T-cell (primary cell): ENCODE measurements around the gene NYAP2. TPM values are rescaled to one million over a fixed set of nuclear protein-coding genes. Genes with fewer than 3 reads are reported as not detected.

ENCODE experiments used
- ATAC-seq, 4 experiments: fragments of 200-7000 bp in 3 of 4; fragments of 150-1000 bp in 1 of 4; cut with Tn5 transposase; replicated peaks in 1 of 4; 1 replicate in 3 of 4; 2 replicates in 1 of 4; pipeline ENCODE4 v1.10.0; 2021; ENCODE audit warnings: moderate library complexity in 3 of 4, mild to moderate bottlenecking in 2 of 4, moderate number of reproducible peaks in 1 of 4
- CTCF ChIA-PET, 2 donors: fragments of 300-600 bp; sonication (Branson Sonifier 250); formaldehyde crosslinking; loops; one replicate each; lab custom pipeline; 2022; ENCODE audit warnings: antibody characterized with exemption in 2 of 2; lab: Charles Lee
- POLR2A ChIA-PET, 2 donors: fragments of 300-600 bp; sonication (Branson Sonifier 250); formaldehyde crosslinking; loops; one replicate each; lab custom pipeline; 2022; ENCODE audit warnings: antibody characterized with exemption in 2 of 2; lab: Charles Lee
- DNase-seq, 35 experiments: peaks; one replicate each; pipeline versions ENCODE4 v3.0.0 to v3.0.0-alpha.2; 2013 to 2023
- H3K27ac ChIP-seq: one replicate; pipeline ENCODE4 v1.5.1; 2013; ENCODE audit warnings: low read length
- H3K27me3 ChIP-seq, 2 experiments: replicated peaks in 1 of 2; 1 replicate in 1 of 2; 2 replicates in 1 of 2; pipeline versions ENCODE4 v1.6.1 to v1.7.0; 2013; ENCODE audit warnings: low read length in 1 of 2, mixed read lengths in 1 of 2; ENCODE audit not compliant: control insufficient read depth in 2 of 2, insufficient read depth in 2 of 2; ENCODE audit errors: extremely low read depth in 1 of 2
- H3K36me3 ChIP-seq, 2 donors: 1 replicate in 1 of 2; 2 replicates in 1 of 2; pipeline versions ENCODE4 v1.6.1 to v1.7.0; 2013; ENCODE audit warnings: low read length in 1 of 2; ENCODE audit not compliant: control insufficient read depth in 2 of 2, insufficient read depth in 1 of 2; ENCODE audit errors: extremely low read depth in 1 of 2
- H3K4me1 ChIP-seq, 2 experiments: 1 replicate in 1 of 2; 2 replicates in 1 of 2; pipeline versions ENCODE4 v1.6.1 to v1.7.0; 2013; ENCODE audit warnings: low read length in 2 of 2, mixed read lengths in 1 of 2; ENCODE audit not compliant: insufficient read depth in 2 of 2, control insufficient read depth in 1 of 2; ENCODE audit errors: extremely low read depth in 1 of 2
- H3K4me3 ChIP-seq, 2 donors: 1 replicate in 1 of 2; 2 replicates in 1 of 2; pipeline versions ENCODE4 v1.5.1 to v1.7.0; 2013; ENCODE audit warnings: mild to moderate bottlenecking in 2 of 2, low read length in 1 of 2, moderate library complexity in 1 of 2; ENCODE audit not compliant: control insufficient read depth in 1 of 2; ENCODE audit errors: extremely low read depth in 1 of 2
- H3K9me3 ChIP-seq: 2 replicates; pipeline ENCODE4 v1.7.0; 2013
- H3K27ac Mint-ChIP-seq, 2 donors: one replicate each; pipeline ENCODE4 v1.8.0; 2020 to 2021; ENCODE audit warnings: mild to moderate bottlenecking in 2 of 2, mixed read lengths in 2 of 2
- H3K27me3 Mint-ChIP-seq, 2 donors: one replicate each; pipeline ENCODE4 v1.8.0; 2021 to 2022; ENCODE audit warnings: mixed read lengths in 2 of 2
- H3K36me3 Mint-ChIP-seq: one replicate; pipeline ENCODE4 v1.8.0; 2021; ENCODE audit warnings: mixed read lengths
- H3K4me1 Mint-ChIP-seq, 3 donors: one replicate each; pipeline ENCODE4 v1.8.0; 2020 to 2022; ENCODE audit warnings: mixed read lengths in 3 of 3, mild to moderate bottlenecking in 1 of 3
- H3K4me3 Mint-ChIP-seq, 3 donors: one replicate each; pipeline ENCODE4 v1.8.0; 2020 to 2022; ENCODE audit warnings: mild to moderate bottlenecking in 3 of 3, mixed read lengths in 3 of 3, moderate library complexity in 3 of 3
- H3K9me3 Mint-ChIP-seq, 3 donors: one replicate each; pipeline ENCODE4 v1.8.0; 2020 to 2022; ENCODE audit warnings: mixed read lengths in 3 of 3
- WGBS: methylation state at CpG from one replicate; pipeline ENCODE4 v1.1.5; 2013; ENCODE audit warnings: missing lambda C conversion rate; ENCODE audit not compliant: insufficient coverage; 5-methylcytosine and 5-hydroxymethylcytosine counted together
- total RNA-seq, 35 experiments: library from RNA in 6 of 35; stranded (reverse) in 6 of 35; fragments of 120-200 nt in 1 of 35; gene quantifications; one replicate each; pipeline versions ENCODE4 v1.2.1 to v1.2.4 and lab custom pipeline; 2013 to 2026

Gene NYAP2
- total RNA-seq, 5 donors from 2014 or later (not counting 1 experiment from before 2014, with no cell fraction given), result 0.06 to 0.15 TPM; not detected in 3

DNA sequence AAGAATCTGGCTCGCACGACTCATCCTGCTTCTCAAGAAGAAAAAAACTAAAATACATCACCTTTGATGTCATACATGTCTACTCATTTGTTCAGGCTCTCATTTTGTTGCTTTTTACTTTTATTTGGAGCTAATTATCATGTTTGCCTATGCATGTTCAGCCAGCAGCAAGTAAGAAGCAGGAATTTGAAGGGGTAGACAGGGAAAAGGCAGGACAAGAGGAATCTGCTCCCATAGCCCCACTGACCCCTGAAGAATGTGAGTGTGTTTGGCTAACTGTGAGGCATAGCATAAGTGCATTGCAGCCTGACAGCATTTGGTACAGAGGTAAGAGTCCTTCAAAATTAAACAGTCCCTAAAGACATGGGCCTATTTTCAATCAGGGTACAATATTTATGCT, 72.7 kb downstream of the NYAP2 start:
- CTCF ChIA-PET, result no interaction called here
- ATAC-seq (no peak), DNase-seq (no peak)
- Mint-ChIP-seq H3K27ac (no peak overlapping the region), H3K36me3 (no peaks in the 10 kb centered on the region), H3K4me3 (no peak overlapping the region), H3K9me3 (peaks cover 0 to 10% (median 0%) of the 10 kb centered on the region in 3 donors), H3K27me3 (peaks cover 0 to 2% of the 10 kb centered on the region in 2 donors), H3K4me1 (peaks cover 0 to 3% (median 0%) of the 10 kb centered on the region in 3 donors)
- Histone ChIP-seq H3K36me3 (no peaks in the 10 kb centered on the region), H3K27ac (no peak overlapping the region), H3K4me1 (no peaks in the 10 kb centered on the region), H3K9me3 (no peaks in the 10 kb centered on the region), H3K27me3 (no peaks in the 10 kb centered on the region), H3K4me3 (no peak overlapping the region)
- POLR2A ChIA-PET, result no interaction called here
- WGBS, result no CpG with 5 or more reads among the region's 2 CpGs

DNA sequence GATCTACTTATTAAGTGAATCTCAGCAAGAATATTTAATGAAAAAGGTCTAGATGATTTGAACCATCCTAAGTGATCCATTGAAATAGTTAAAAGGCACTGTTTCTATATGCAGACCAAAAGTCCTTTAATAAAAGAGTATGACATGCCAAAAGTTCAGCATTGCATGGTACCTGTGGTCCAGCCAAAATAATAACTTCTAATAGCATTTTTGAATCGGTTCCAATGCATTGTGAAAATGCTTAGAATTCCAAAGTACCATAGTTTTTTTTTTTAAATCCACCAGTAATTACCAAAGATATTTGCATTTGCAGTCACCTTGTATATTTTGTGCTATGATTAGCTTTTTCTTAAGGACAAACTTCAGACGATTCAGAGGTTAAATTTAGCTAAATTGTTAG, 79.9 kb downstream of the NYAP2 start:
- Histone ChIP-seq H3K36me3 (no peaks in the 10 kb centered on the region), H3K9me3 (no peaks in the 10 kb centered on the region), H3K4me3 (no peak overlapping the region), H3K27me3 (no peaks in the 10 kb centered on the region), H3K4me1 (no peaks in the 10 kb centered on the region), H3K27ac (no peak overlapping the region)
- POLR2A ChIA-PET, result no interaction called here
- H3K9me3 Mint-ChIP-seq, result peaks cover 0 to 4% (median 0%) of the 10 kb centered on the region in 3 donors
- H3K36me3 Mint-ChIP-seq, result no peaks in the 10 kb centered on the region
- H3K27ac Mint-ChIP-seq, result no peak overlapping the region
- no CpG with 5 or more reads among the region's 2 CpGs for WGBS
- no peaks in the 10 kb centered on the region for H3K4me1 Mint-ChIP-seq
- H3K27me3 Mint-ChIP-seq, result peaks cover 13 to 16% of the 10 kb centered on the region in 2 donors
- H3K4me3 Mint-ChIP-seq, result no peak overlapping the region
- DNase-seq, result no peak
- CTCF ChIA-PET, result no interaction called here
- no peak for ATAC-seq

DNA sequence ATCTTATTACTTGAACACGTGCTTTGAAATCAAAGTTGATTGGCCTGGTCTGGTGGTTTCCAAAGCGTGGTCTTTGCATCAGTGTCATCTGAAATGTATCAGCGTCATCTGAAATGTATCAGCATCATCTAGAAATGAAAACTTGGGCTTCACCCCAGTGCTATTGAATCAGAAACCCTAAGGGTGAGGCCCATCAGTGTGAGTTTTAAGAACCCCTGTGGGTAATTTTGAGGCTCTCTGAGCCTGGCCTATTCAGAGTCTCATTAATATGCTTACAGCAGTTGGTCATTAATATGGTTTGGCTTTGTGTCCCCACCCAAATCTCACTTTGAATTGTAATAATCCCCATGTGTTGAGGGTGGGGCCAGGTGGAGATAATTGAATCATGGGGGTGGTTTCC, 85.2 kb downstream of the NYAP2 start:
- DNase-seq, result no peak
- Histone ChIP-seq H3K9me3 (no peaks in the 10 kb centered on the region), H3K27me3 (no peaks in the 10 kb centered on the region), H3K36me3 (no peaks in the 10 kb centered on the region), H3K4me3 (no peak overlapping the region), H3K27ac (no peak overlapping the region), H3K4me1 (no peaks in the 10 kb centered on the region)
- Mint-ChIP-seq H3K4me3 (no peak overlapping the region), H3K4me1 (no peaks in the 10 kb centered on the region), H3K9me3 (peaks cover 0 to 4% (median 0%) of the 10 kb centered on the region in 3 donors), H3K27me3 (peaks cover 4 to 5% of the 10 kb centered on the region in 2 donors), H3K36me3 (no peaks in the 10 kb centered on the region), H3K27ac (no peak overlapping the region)
- WGBS, result 47% methylated on average over 2 of the region's 3 CpGs
- ChIA-PET CTCF (no interaction called here), POLR2A (no interaction called here)
- no peak for ATAC-seq

DNA sequence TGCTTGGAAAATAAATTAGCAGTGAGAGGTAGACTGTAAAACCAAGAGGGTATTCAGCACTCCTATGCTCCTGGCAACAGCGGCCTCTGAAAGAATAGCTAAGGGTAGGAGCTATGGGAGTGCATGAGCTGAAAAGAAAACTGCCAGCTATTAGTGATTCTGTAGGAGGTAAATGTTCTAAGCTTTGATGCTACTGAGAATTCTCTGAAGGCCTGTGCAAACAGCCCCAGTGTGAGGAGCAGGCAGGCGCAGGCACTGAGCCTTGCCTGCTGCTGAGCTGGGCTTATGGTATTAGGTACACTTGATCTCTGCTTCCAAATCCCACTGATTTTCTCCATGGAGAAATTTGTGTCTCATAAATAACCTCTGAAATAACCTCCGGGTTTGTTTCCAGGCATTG, 86.7 kb downstream of the NYAP2 start:
- no peak overlapping the region for H3K4me3 ChIP-seq
- DNase-seq (no peak), ATAC-seq (no peak)
- ChIA-PET POLR2A (no interaction called here), CTCF (no interaction called here)
- Mint-ChIP-seq H3K4me1 (no peaks in the 10 kb centered on the region), H3K9me3 (peaks cover 0 to 4% (median 0%) of the 10 kb centered on the region in 3 donors), H3K4me3 (no peak overlapping the region), H3K27me3 (peaks cover 0 to 4% of the 10 kb centered on the region in 2 donors), H3K27ac (no peak overlapping the region), H3K36me3 (no peaks in the 10 kb centered on the region)
- H3K36me3 ChIP-seq, result no peaks in the 10 kb centered on the region
- no peaks in the 10 kb centered on the region for H3K27me3 ChIP-seq
- 86% methylated on average over 2 of the region's 3 CpGs for WGBS
- H3K9me3 ChIP-seq, result no peaks in the 10 kb centered on the region
- H3K27ac ChIP-seq, result no peak overlapping the region
- H3K4me1 ChIP-seq, result no peaks in the 10 kb centered on the region

DNA sequence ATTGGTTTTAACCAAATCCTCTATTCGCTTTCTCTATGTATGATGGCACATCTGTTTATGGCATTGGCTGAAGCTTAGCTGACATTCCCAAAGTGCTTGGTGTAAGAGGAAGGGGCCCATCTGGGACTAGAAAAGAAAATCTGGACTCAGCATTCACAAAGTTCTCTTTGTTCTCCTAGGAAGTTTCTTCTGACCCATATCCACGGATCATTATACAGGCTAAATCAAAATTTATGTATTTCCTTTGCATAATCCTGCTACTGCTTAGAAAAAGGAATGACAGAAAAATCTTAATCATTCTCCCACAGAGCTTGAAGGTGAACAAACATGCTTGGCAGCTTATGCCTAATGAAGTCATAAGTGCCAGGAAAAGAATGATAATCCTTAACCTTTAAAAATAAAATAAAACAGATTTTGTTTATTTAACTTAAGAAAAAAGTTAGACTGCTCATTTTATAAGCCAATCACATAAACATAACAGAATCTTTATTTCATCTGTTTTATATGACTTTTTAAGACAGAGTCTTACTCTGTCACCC, 88.4 kb downstream of the NYAP2 start:
- DNase-seq (no peak), ATAC-seq (no peak)
- Histone ChIP-seq H3K36me3 (no peaks in the 10 kb centered on the region), H3K9me3 (no peaks in the 10 kb centered on the region), H3K4me3 (no peak overlapping the region), H3K4me1 (no peaks in the 10 kb centered on the region), H3K27ac (no peak overlapping the region), H3K27me3 (no peaks in the 10 kb centered on the region)
- no peaks in the 10 kb centered on the region for H3K27me3 Mint-ChIP-seq
- H3K27ac Mint-ChIP-seq, result no peak overlapping the region
- WGBS, result no CpG with 5 or more reads among the region's 2 CpGs
- H3K9me3 Mint-ChIP-seq, result peaks cover 0 to 4% (median 0%) of the 10 kb centered on the region in 3 donors
- CTCF ChIA-PET, result no interaction called here
- no peak overlapping the region for H3K4me3 Mint-ChIP-seq
- no peaks in the 10 kb centered on the region for H3K36me3 Mint-ChIP-seq
- H3K4me1 Mint-ChIP-seq, result no peaks in the 10 kb centered on the region
- POLR2A ChIA-PET, result no interaction called here

DNA sequence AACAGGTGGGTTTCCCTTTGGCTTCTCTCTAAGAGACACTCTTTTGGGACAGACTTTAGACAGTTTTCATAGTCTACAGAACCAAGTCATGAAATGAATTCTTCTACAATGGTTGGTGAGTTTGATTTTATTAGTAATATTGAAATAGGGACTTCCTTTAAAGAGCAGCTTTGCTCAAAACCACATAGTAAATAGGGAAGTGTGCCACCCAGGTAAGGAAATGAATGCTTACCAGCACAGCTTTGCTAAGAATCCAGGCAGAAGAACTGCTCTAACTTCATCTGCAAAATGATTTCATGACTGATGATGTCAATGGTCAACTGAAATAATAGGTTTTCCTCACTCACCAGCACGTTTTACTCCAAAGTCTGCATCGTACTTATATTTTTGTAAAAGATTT, 89.2 kb downstream of the NYAP2 start:
- Mint-ChIP-seq H3K27me3 (no peaks in the 10 kb centered on the region), H3K36me3 (no peaks in the 10 kb centered on the region), H3K27ac (no peak overlapping the region), H3K9me3 (peaks cover 0 to 4% (median 0%) of the 10 kb centered on the region in 3 donors), H3K4me1 (no peaks in the 10 kb centered on the region), H3K4me3 (no peak overlapping the region)
- ChIA-PET CTCF (no interaction called here), POLR2A (no interaction called here)
- WGBS, result no CpG with 5 or more reads among the region's 2 CpGs
- no peaks in the 10 kb centered on the region for H3K36me3 ChIP-seq
- ATAC-seq (no peak), DNase-seq (no peak)
- no peak overlapping the region for H3K27ac ChIP-seq
- no peak overlapping the region for H3K4me3 ChIP-seq
- H3K9me3 ChIP-seq, result no peaks in the 10 kb centered on the region
- H3K4me1 ChIP-seq, result no peaks in the 10 kb centered on the region
- H3K27me3 ChIP-seq, result no peaks in the 10 kb centered on the region
